Glomerular visceral epithelial cell (primary cell): ENCODE results near the gene BIRC2.

Source experiments
- DNase-seq: peaks from one replicate; pipeline ENCODE4 v3.0.0-alpha.2; 2016; ENCODE audit errors: extremely low spot score

BIRC2 gene

DNA sequence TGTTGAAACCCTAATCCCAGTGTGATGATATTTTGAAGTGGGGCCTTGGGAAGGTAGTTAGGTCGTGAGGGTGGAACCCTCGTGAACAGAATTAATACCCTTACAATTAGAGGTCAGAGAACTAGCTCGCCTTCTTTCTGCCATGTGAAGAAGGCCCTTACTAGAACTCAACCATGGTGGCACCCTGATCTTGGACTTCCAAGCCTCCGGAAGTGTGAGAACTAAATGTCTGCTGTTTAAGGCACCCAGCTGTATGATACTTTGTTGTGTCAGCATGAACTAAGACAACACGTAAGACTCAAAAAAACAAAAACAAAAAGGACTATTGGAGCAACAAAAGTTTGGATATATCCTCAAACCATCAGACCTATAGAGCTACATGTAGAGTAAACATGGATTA is 53.6 kb downstream of the BIRC2 start:
- no peak for DNase-seq

DNA sequence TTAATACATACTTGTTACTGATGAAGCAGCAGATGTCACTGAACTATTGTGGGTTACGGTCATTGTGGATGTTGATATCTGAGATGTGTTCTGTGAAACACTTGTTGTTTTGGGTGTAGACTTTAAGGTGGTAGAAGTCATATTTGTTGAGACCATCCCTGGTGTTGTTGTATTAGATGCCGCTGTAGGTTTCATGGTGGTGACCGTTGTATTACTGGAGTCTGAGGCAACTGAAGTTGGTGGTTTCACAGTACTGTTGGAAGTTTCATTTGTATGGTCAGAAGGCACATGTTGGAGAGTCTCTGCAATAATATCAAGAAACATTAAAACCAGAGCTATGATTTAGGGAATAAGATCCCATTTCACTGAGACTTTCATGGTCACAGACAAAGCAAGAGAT is 54.9 kb downstream of the BIRC2 start:
- DNase-seq, result no peak

- DNase-seq, result no peak
Measured at GRCh38 chr11:102402548-102402947, 55.5 kb downstream of the BIRC2 start.

DNA sequence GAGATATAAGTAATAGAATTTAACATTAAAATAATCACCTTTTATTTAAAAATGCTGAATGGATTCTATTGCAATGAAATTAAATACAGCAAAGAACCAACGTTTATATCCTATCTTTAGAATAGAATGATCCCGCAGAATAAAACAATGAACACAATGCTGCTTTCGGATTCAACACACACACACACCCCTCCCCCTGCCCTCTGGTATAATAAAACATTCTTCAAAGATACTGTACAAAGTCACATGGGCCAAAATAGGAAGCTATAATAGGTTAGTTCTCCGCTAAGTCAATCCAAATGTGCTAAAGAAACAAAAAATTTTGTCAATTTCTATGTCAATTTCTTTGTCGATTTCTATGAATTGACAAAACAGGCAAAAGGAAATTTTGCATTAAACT is 58.5 kb downstream of the BIRC2 start:
- no peak for DNase-seq

DNA sequence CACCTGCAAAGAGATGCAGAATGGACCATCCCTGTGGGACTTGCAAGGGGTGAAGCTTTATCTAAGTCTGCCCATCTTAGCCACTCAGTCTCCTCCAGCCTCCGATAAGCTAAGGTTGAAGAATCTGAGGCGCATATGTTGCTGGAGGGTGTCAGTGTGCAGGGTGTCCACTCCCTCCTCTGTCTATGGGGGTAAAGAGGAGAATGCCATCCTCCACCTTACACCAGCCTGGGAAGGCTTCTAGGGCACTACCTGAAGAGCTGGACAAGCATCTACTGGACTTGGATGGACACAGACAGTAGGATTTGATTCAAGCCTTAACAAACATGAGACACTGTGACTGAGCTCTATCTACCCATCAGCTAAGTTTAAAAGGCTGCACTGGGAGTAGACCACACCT is 59.1 kb downstream of the BIRC2 start:
- DNase-seq, result no peak

DNA sequence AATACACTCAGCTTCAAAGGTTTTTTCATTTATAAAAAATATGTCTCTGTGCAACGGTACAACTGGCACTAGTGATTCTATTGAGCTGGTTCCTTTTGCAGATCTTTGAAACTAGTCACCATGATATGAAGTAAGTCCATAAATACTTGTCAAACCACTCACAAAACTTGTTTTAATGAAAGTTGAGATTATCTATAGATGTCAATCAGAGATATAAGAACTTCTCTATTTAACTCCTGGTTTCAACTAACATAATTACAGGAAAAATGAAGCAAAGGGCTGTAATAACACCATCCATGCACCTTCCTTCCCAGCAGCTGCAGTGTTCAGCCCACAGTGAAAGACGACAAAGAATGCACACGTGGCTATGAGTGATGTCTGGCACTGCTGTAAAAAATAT is 60.9 kb downstream of the BIRC2 start:
- no peak for DNase-seq

- DNase-seq, result no peak
Measured at GRCh38 chr11:102408339-102408738, 61.3 kb downstream of the BIRC2 start.

DNA sequence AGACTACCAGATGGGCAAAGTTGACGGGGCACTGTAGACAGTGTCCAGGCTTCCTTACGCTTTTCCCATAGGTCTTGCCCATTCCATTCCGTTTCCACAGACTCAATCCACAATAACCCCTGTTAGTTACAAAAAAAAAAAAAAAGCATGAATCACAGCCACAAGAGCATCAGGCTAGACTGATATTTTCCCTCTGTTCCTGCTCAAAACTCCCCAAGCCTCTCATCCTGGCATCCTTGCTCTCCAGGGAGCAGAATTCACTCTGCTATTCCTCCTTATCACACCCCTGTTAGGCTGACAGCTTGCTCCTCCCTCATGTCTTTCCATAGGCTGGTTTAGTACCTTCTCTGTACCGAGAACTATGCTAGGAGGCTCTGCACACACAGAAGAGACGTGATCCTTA is 63.4 kb downstream of the BIRC2 start:
- peak; percentile 8 for DNase-seq

DNA sequence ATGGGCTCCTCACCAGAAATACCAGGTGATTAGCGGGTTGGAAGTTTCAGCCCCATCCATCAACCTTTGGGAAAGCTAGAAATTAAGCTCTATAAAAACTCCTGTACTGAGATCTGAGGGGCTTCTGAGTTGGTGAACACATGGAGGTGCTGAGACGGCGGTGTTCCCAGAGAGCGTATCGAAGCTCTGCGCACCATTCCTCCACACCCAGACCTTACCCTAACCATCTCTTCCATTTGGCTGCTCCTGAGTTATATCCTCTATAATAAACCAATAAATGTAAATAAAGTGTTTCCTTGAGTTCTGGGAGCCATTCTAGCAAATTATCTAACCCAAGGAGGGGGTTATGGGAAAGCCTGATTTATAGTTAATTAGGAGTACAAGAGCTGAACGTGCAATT is 64.1 kb downstream of the BIRC2 start:
- DNase-seq, result no peak

- no peak for DNase-seq
Measured at GRCh38 chr11:102413497-102413896, 66.5 kb downstream of the BIRC2 start.

- DNase-seq, result no peak
Measured at GRCh38 chr11:102414559-102414958, 67.5 kb downstream of the BIRC2 start.

GRCh38 chr11:102415304-102415916 is 68.4 kb downstream of the BIRC2 start:
- DNase-seq, result no peak

DNA sequence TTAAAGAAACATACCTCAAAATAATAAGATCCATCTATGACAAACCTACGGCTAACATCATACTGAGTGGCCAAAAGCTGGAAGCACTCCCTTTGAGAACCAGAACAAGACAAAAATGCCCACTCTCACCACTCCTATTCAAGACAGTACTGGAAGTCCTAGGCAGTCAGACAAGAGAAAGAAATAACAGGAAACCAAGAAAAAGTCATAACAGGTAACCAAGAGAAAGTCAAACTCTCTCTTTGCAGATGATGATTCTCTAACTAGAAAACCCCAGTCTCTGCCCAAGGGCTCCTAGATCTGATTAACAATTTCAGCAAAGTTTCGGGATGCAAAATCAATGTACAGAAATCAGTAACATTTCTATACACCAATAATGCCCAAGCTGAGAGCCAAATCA is 70.0 kb downstream of the BIRC2 start:
- no peak for DNase-seq

DNA sequence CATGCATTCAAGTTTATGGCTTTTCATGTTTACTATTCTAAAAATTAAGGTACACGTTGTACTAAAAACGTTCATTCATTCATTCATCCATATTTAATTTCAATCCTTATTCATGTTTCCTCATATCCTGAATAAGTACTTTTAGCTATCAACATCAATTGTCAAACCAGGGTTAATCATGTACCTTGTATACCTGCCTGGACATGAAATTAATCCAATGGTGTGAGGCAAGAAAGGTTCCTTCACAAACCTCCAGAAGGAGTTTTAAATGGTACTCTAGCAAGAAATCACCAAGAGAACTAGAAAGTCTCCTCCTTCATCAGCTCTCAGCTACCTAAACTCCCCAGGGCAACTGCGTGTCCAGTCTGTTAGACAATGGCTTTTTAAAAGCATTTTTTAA is 72.2 kb downstream of the BIRC2 start:
- no peak for DNase-seq

DNA sequence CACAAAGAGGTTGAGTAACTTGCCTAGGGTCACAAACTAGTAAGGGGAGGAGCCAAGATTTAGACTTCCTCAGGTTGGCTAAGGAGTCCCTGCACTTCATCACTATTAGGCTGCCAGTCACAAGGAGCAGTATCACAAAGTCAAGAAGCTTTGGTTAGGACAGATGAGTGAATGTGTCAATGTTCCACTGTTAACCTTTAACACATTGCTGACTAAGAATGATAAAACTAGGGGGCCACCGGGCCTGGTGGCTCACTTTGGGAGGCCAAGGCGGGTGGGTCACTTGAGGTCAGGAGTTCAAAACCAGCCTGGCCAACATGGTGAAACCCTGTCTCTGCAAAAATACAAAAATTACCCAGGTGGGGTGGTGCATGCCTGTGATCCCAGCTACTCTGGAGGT is 73.5 kb downstream of the BIRC2 start:
- no peak for DNase-seq

DNA sequence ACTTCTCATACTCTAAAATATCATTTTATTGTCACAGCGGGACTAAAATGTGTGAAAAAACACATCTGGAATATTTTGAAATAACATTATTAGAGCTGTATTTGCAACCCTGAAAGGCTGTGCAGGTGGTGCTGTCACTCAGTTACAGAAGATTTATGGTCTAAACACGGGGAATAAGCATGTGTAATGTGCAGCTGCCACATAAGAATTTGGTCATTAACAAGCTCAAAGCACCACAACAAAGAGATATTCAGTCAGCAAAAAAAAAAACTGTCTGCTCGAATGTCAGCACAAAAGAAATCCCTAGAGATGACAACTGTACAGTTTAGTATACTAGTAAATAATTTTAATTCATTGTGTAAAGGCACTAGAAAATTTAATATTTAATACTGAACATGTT is 74.2 kb downstream of the BIRC2 start:
- DNase-seq, result no peak

DNA sequence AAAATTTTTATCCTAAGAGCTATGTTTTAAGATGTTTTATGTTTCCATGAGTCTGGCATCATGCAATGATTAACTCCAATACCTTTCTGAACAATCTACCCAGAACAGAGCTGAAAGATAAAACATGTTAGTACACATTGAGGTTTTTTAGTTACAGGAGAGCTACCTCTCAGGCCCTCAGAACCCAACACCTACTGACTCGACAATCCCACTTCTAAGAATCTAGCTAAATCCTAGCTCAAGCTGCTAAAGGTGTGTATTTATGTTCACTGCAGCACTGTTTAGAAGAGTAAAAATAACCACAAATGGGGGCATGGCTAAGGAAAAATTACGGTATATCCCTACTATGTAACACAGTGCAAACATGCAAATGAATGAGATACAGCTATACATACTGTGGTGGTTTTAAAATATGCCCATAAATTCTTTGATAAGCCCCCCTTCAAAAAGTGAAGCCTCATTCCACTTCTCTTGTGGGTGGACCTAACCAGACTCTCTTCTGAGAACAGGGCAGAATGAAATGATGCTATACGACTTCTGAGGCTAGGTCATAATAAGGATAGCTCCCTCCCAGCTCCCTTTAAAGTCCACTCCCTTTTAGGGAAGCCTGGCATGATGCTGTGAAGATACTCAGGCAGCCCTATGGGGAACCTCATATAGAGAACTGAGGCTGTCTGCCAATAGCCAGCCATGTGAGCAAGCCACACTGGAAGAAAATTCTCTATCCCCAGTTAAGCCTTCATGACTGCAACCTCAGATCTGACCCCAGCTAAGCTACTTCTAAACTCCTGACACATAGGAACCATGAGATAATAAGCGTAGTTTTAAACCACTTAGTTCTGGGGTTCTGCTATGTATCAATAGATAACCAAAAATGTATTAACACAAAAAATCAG is 76.1 kb downstream of the BIRC2 start:
- no peak for DNase-seq

DNA sequence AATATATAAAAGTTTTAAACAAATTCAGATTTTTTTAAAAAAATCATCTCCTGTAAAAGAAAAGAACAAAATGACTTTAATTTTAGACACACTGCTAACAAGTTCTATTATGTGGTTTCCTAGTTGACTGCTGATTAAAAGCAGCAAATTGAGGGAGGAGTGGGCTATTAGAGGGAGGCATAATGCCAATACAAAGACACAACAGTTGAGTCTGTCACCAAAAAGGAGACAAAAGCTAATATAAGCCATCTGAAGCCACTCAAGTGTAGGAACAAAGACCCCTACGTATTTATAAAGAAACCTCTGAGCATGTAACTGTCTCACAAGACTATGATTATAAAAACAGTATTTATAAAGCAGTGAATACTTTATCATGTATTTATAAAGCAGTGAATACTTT is 76.9 kb downstream of the BIRC2 start:
- no peak for DNase-seq

DNA sequence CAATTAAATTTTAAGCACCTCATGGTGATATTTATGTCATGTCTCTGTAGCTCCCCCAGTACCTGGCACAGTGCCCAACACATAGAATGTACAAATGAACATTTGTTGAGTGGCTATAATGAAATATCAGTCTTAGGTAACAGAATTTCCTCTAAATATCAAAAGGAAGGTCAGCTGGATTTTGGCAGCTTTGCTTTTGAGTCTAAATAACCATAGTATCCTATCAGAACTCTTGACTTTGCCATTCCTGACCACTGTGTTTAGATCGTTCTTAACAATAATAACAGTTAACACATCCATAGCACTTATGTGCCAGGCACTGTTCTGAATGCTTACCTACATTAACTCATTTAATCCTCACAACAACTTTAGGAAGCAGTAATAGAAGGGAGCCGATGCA is 79.0 kb downstream of the BIRC2 start:
- no peak for DNase-seq

- no peak for DNase-seq
Measured at GRCh38 chr11:102426570-102426969, 79.6 kb downstream of the BIRC2 start.

DNA sequence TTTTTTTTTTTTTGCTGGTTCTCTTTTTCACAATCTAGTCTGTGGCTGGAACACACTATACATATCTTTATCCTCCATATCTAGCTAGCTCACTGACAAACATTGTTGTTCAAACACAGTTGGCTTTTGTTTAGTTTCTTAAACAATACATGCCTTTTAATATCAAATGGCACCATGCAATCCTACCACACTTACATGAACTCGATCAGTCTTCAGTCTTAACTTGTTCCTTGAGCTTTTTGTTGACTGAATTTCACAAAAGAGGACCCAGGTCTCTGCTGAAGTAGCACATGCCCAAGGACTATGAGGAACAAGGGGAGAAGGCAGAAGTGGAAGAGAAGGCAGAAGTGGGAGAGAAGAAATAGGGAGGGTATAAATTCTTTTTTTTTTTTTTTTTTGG is 80.1 kb downstream of the BIRC2 start:
- DNase-seq, result no peak
